GM23338 (cell line): ENCODE data around the gene C1QTNF4.

Experiments used
- CREB1 ChIP-seq: fragments of 250-450 bp; sonication (Bioruptor Pico); IDR thresholded peaks from 2 replicates; pipeline ENCODE4 v1.5.0; 2020; ENCODE audit warnings: low read depth, mild to moderate bottlenecking, moderate library complexity
- CTCF ChIP-seq, 2 experiments: fragments of 200-600 bp in 1 of 2; sonication (generic) in 1 of 2; conservative IDR thresholded peaks; 2 replicates each; pipeline versions ENCODE4 v1.5.1 to v1.6.1; 2016 to 2017; ENCODE audit warnings: antibody characterized with exemption in 2 of 2, low read depth in 2 of 2, mild to moderate bottlenecking in 2 of 2, moderate library complexity in 1 of 2
- ETS1 ChIP-seq: IDR thresholded peaks from 2 replicates; pipeline ENCODE4 v1.6.1; 2016; ENCODE audit warnings: antibody characterized with exemption
- EZH2 ChIP-seq: fragments of 200-600 bp; sonication (generic); IDR thresholded peaks from one replicate; pipeline ENCODE4 v1.8.0; 2017; ENCODE audit warnings: antibody characterized with exemption, mild to moderate bottlenecking, low read depth; ENCODE audit not compliant: unreplicated experiment
- EZH2phosphoT487 ChIP-seq: fragments of 200-600 bp; sonication (generic); IDR thresholded peaks from one replicate; pipeline ENCODE4 v1.8.1; 2018; ENCODE audit warnings: antibody characterized with exemption; ENCODE audit not compliant: unreplicated experiment
- JUNB ChIP-seq: IDR thresholded peaks from one replicate; pipeline ENCODE4 v1.6.1; 2016; ENCODE audit warnings: antibody characterized with exemption; ENCODE audit not compliant: unreplicated experiment
- NANOG ChIP-seq: IDR thresholded peaks from 2 replicates; pipeline ENCODE4 v1.6.1; 2016; ENCODE audit warnings: antibody characterized with exemption, borderline replicate concordance
- POLR2AphosphoS5 ChIP-seq: IDR thresholded peaks from 2 replicates; pipeline ENCODE4 v1.6.1; 2016; ENCODE audit warnings: antibody characterized with exemption, low read depth
- STAT1 ChIP-seq: IDR thresholded peaks from one replicate; pipeline ENCODE4 v1.6.1; 2016; ENCODE audit warnings: antibody characterized with exemption; ENCODE audit not compliant: unreplicated experiment
- ZNF114 ChIP-seq: fragments of 250-450 bp; sonication (Bioruptor Pico); IDR thresholded peaks from 2 replicates; pipeline ENCODE4 v1.5.0; 2020; ENCODE audit warnings: mild to moderate bottlenecking, moderate library complexity
- ZNF331 ChIP-seq: fragments of 250-450 bp; sonication (Bioruptor Pico); IDR thresholded peaks from 2 replicates; pipeline ENCODE4 v1.5.0; 2020; ENCODE audit warnings: low read depth, mild to moderate bottlenecking, moderate library complexity
- ZNF462 ChIP-seq: fragments of 250-450 bp; sonication (Bioruptor Pico); IDR thresholded peaks from 2 replicates; pipeline ENCODE4 v1.5.0; 2020; ENCODE audit warnings: mild to moderate bottlenecking, moderate library complexity
- TF ChIP-seq, protein P1 (sequence below): IDR thresholded peaks from one replicate; pipeline ENCODE4 v1.6.1; 2018; ENCODE audit warnings: antibody characterized with exemption; ENCODE audit not compliant: unreplicated experiment

DNA sequence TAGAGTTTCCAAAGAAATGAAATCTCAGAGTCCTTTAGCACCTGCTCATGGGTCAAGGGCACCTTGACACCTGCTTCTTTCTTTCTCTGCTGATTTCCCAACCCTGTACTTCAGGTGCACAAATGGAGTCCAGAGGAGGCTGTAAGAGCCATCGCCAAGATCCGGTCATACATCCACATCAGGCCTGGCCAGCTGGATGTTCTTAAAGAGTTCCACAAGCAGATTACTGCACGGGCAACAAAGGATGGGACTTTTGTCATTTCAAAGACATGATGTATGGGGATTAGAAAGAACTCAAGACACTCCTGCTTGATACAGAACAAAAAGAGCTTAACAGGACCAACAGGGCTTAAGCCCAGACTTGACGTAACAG is 22.9 kb downstream of the C1QTNF4 start:
- TF ChIP-seq CREB1 (CRISPR knock-in tag) (no peak), CTCF (conservative IDR thresholded peaks at IDR 0.05; ENCODE audit: low read depth in 2 of 2) (no peak), ETS1 (no peak), POLR2AphosphoS5 (no peak), ZNF114 (CRISPR knock-in tag) (no peak), EZH2 (no peak), EZH2phosphoT487 (no peak), JUNB (no peak), STAT1 (no peak), ZNF462 (CRISPR knock-in tag) (no peak), NANOG (no peak), ZNF331 (no peak)
- TF ChIP-seq, protein P1, sequence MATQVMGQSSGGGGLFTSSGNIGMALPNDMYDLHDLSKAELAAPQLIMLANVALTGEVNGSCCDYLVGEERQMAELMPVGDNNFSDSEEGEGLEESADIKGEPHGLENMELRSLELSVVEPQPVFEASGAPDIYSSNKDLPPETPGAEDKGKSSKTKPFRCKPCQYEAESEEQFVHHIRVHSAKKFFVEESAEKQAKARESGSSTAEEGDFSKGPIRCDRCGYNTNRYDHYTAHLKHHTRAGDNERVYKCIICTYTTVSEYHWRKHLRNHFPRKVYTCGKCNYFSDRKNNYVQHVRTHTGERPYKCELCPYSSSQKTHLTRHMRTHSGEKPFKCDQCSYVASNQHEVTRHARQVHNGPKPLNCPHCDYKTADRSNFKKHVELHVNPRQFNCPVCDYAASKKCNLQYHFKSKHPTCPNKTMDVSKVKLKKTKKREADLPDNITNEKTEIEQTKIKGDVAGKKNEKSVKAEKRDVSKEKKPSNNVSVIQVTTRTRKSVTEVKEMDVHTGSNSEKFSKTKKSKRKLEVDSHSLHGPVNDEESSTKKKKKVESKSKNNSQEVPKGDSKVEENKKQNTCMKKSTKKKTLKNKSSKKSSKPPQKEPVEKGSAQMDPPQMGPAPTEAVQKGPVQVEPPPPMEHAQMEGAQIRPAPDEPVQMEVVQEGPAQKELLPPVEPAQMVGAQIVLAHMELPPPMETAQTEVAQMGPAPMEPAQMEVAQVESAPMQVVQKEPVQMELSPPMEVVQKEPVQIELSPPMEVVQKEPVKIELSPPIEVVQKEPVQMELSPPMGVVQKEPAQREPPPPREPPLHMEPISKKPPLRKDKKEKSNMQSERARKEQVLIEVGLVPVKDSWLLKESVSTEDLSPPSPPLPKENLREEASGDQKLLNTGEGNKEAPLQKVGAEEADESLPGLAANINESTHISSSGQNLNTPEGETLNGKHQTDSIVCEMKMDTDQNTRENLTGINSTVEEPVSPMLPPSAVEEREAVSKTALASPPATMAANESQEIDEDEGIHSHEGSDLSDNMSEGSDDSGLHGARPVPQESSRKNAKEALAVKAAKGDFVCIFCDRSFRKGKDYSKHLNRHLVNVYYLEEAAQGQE: no peak
